A549 (cell line): ENCODE measurements around the gene CERS3. TPM values are rescaled to one million over a fixed set of nuclear protein-coding genes. Genes with fewer than 3 reads are reported as not detected.

Experiments
- ATAC-seq, 2 experiments: fragments of 200-7000 bp in 1 of 2; fragments of >200 bp in 1 of 2; cut with Nextera tagmentation in 1 of 2; cut with Tn5 transposase in 1 of 2; 3 replicates each; pipeline versions ENCODE4 v1.8.0 to v1.9.1; 2018 to 2020; ENCODE audit warnings: mild to moderate bottlenecking in 1 of 2, moderate library complexity in 1 of 2
- CTCF ChIA-PET: fragments of 300-600 bp; sonication (Branson Sonifier 250); formaldehyde crosslinking; extraction: SDS; loops from one replicate; lab custom pipeline; 2021; ENCODE audit warnings: antibody characterized with exemption, inconsistent platforms; lab: Yijun Ruan, JAX
- POLR2A ChIA-PET: fragments of 350-600 bp; formaldehyde crosslinking; extraction: SDS; loops from one replicate; lab custom pipeline; 2021; ENCODE audit warnings: antibody characterized with exemption, inconsistent platforms; lab: Yijun Ruan, JAX
- DNase-seq, 2 experiments: peaks; one replicate each; pipeline versions ENCODE4 v3.0.0 to v3.0.0-alpha.2; 2011 to 2016; ENCODE audit warnings: low read depth in 1 of 2, low spot score in 1 of 2
- FAIRE-seq: peaks from 2 replicates; lab custom pipeline; 2011; peaks lifted over from hg19 to GRCh38; lab: Jason Lieb, UNC
- H3K27ac ChIP-seq, 2 experiments: fragments of >200 bp; sonication (Bioruptor Twin); formaldehyde crosslinking; 3 replicates each; pipeline ENCODE4 v1.5.1; 2016 to 2017
- H3K4me1 ChIP-seq: fragments of >200 bp; sonication (Bioruptor Twin); formaldehyde crosslinking; 3 replicates; pipeline ENCODE4 v1.6.1; 2016
- H3K4me2 ChIP-seq: fragments of >200 bp; sonication (Bioruptor Twin); formaldehyde crosslinking; 3 replicates; pipeline ENCODE4 v1.6.1; 2016
- H3K4me3 ChIP-seq: fragments of >200 bp; sonication (Bioruptor Twin); formaldehyde crosslinking; 3 replicates; pipeline ENCODE4 v1.5.1; 2016
- H3K9me3 ChIP-seq: fragments of >200 bp; sonication (Bioruptor Twin); formaldehyde crosslinking; 3 replicates; pipeline ENCODE4 v1.6.1; 2016
- ATOH8 ChIP-seq: fragments of 250-450 bp; sonication (Bioruptor Pico); IDR thresholded peaks from 2 replicates; pipeline ENCODE4 v1.5.0; 2020; ENCODE audit warnings: low read depth, mild to moderate bottlenecking, moderate library complexity
- BHLHE40 ChIP-seq: IDR thresholded peaks from 2 replicates; pipeline ENCODE4 v1.6.1; 2012; ENCODE audit warnings: low read depth, low read length, inconsistent platforms
- CBX8 ChIP-seq: fragments of 200-600 bp; sonication (generic); IDR thresholded peaks from 2 replicates; pipeline ENCODE4 v1.6.1; 2016
- E2F6 ChIP-seq: IDR thresholded peaks from 2 replicates; pipeline ENCODE4 v1.6.1; 2012; ENCODE audit warnings: low read depth, borderline replicate concordance
- EHF ChIP-seq: fragments of 250-450 bp; sonication (Bioruptor Pico); IDR thresholded peaks from 2 replicates; pipeline ENCODE4 v1.5.0; 2020; ENCODE audit warnings: mild to moderate bottlenecking
- EHMT2 ChIP-seq: fragments of 200-600 bp; sonication (generic); IDR thresholded peaks from 2 replicates; pipeline ENCODE4 v1.6.1; 2016; ENCODE audit warnings: antibody characterized with exemption, low read depth, mild to moderate bottlenecking, moderate library complexity
- ELK1 ChIP-seq: fragments of 150-350 bp; IDR thresholded peaks from 2 replicates; pipeline ENCODE4 v1.6.1; 2014; ENCODE audit warnings: low read depth, mild to moderate bottlenecking, low read length
- FOSL2 ChIP-seq, 2 experiments: fragments of 450-650 bp in 1 of 2; fragments of >200 bp in 1 of 2; sonication (Bioruptor Twin) in 1 of 2; formaldehyde crosslinking; IDR thresholded peaks; 2 replicates each; pipeline versions ENCODE4 v1.5.0 to v1.6.1; 2016 to 2020; ENCODE audit warnings: mild to moderate bottlenecking in 1 of 2, moderate library complexity in 1 of 2
- FOXS1 ChIP-seq: fragments of 250-450 bp; sonication (Bioruptor Pico); IDR thresholded peaks from 2 replicates; pipeline ENCODE4 v1.5.0; 2020; ENCODE audit warnings: mild to moderate bottlenecking, moderate library complexity
- GATA3 ChIP-seq: IDR thresholded peaks from 2 replicates; pipeline ENCODE4 v1.6.1; 2012; ENCODE audit warnings: borderline replicate concordance
- HEYL ChIP-seq: fragments of 250-450 bp; sonication (Bioruptor Pico); IDR thresholded peaks from 2 replicates; pipeline ENCODE4 v1.8.0; 2021; ENCODE audit warnings: mild to moderate bottlenecking, moderate library complexity
- HOXA7 ChIP-seq: fragments of 250-450 bp; sonication (Bioruptor Pico); IDR thresholded peaks from 2 replicates; pipeline ENCODE4 v1.5.0; 2020; ENCODE audit warnings: mild to moderate bottlenecking, moderate library complexity
- HOXB13 ChIP-seq: fragments of 250-450 bp; sonication (Bioruptor Pico); IDR thresholded peaks from 2 replicates; pipeline ENCODE4 v1.5.0; 2020; ENCODE audit warnings: low read depth, mild to moderate bottlenecking, moderate library complexity
- JUNB ChIP-seq: fragments of >200 bp; sonication (Bioruptor Twin); formaldehyde crosslinking; IDR thresholded peaks from 2 replicates; pipeline ENCODE4 v1.6.1; 2016
- KDM5A ChIP-seq: fragments of 200-600 bp; sonication (generic); IDR thresholded peaks from 2 replicates; pipeline ENCODE4 v1.6.1; 2016; ENCODE audit warnings: antibody characterized with exemption, mild to moderate bottlenecking
- NFE2L2 ChIP-seq: fragments of 150-350 bp; conservative IDR thresholded peaks from 2 replicates; pipeline ENCODE4 v1.6.1; 2014; ENCODE audit warnings: low read length
- NPAS2 ChIP-seq: fragments of 250-450 bp; sonication (Bioruptor Pico); IDR thresholded peaks from 2 replicates; pipeline ENCODE4 v1.8.0; 2022; ENCODE audit warnings: mild to moderate bottlenecking, moderate library complexity, borderline replicate concordance
- NR3C1 ChIP-seq: fragments of >200 bp; sonication (Bioruptor Twin); formaldehyde crosslinking; IDR thresholded peaks from 3 replicates; pipeline ENCODE4 v1.6.1; 2017
- PHF8 ChIP-seq: fragments of 200-600 bp; sonication (generic); IDR thresholded peaks from 2 replicates; pipeline ENCODE4 v1.6.1; 2016; ENCODE audit warnings: low read depth, mild to moderate bottlenecking, antibody characterized with exemption, moderate library complexity, borderline replicate concordance
- RFX5 ChIP-seq: fragments of 450-650 bp; IDR thresholded peaks from 2 replicates; pipeline ENCODE4 v1.7.1; 2014; ENCODE audit warnings: antibody characterized with exemption, mild to moderate bottlenecking, moderate library complexity
- TFCP2L1 ChIP-seq: fragments of 250-450 bp; sonication (Bioruptor Pico); IDR thresholded peaks from 2 replicates; pipeline ENCODE4 v1.5.0; 2021; ENCODE audit warnings: mild to moderate bottlenecking
- TP53 ChIP-seq: fragments of 250-450 bp; sonication (Bioruptor Pico); IDR thresholded peaks from 2 replicates; pipeline ENCODE4 v1.5.0; 2021; ENCODE audit warnings: mild to moderate bottlenecking, moderate library complexity
- USF2 ChIP-seq: fragments of 450-650 bp; IDR thresholded peaks from 2 replicates; pipeline ENCODE4 v1.6.1; 2014; ENCODE audit warnings: antibody characterized with exemption
- ZFP36 ChIP-seq: fragments of 450-650 bp; IDR thresholded peaks from 2 replicates; pipeline ENCODE4 v1.6.1; 2014; ENCODE audit warnings: borderline replicate concordance; ENCODE audit not compliant: partially characterized antibody
- ZNF302 ChIP-seq: fragments of 250-450 bp; sonication (Bioruptor Pico); IDR thresholded peaks from 2 replicates; pipeline ENCODE4 v1.9.0; 2021; ENCODE audit warnings: inconsistent platforms, mild to moderate bottlenecking, moderate library complexity
- WGBS: methylation state at CpG from one replicate; pipeline ENCODE4 v1.1.6; 2017; ENCODE audit errors: missing lambda C conversion rate; 5-methylcytosine and 5-hydroxymethylcytosine counted together
- polyA plus RNA-seq, 4 experiments: library from polyadenylated mRNA; depleted of rRNA in 3 of 4; stranded (reverse); fragments of >200 nt; fragmentation: RNase III in 1 of 4; extraction: RNeasy Plus Mini Kit Qiagen cat#74134 plus additional on column Dnase treatment in 1 of 4; gene quantifications; 2 replicates in 3 of 4; 3 replicates in 1 of 4; pipeline ENCODE4 v1.2.3, GENCODE V29; 2011 to 2017

Gene CERS3
- polyA plus RNA-seq, 2 of the 4 experiments (the other 2 are of a cell fraction) = not detected

- ATAC-seq = no peak
- H3K9me3 ChIP-seq = peaks cover 4% of the 10 kb centered on the region; the same call in 2 of the 3 replicates
- no peaks in the 10 kb centered on the region for H3K4me1 ChIP-seq
- 0% methylated on average over 1 of the region's 1 CpG for WGBS
- POLR2A ChIA-PET = no interaction called here
- FAIRE-seq = no peak
- CTCF ChIA-PET = no interaction called here
- TF ChIP-seq JUNB (no peak), FOXS1 (CRISPR knock-in tag) (no peak), NFE2L2 (no peak), ATOH8 (CRISPR knock-in tag) (no peak), CBX8 (no peak), NPAS2 (CRISPR knock-in tag) (no peak), NR3C1 (no peak), ZNF302 (CRISPR knock-in tag) (no peak), TP53 (CRISPR knock-in tag) (no peak), BHLHE40 (no peak), ZFP36 (no peak), HOXA7 (CRISPR knock-in tag) (no peak), KDM5A (no peak), HOXB13 (CRISPR knock-in tag) (no peak)
- H3K4me3 ChIP-seq = no peak overlapping the region
- no peak for DNase-seq
- H3K27ac ChIP-seq = no peak overlapping the region
- no peak overlapping the region for H3K4me2 ChIP-seq
These were observed 5.1 kb upstream of the CERS3 start for GRCh38 chr15:100533886-100534285.

GRCh38 chr15:100531823-100532327 lies 3.1 kb upstream of the CERS3 start:
- WGBS = 14% methylated on average over 11 of the region's 11 CpGs
- Histone ChIP-seq H3K27ac (no peak overlapping the region), H3K4me2 (no peak overlapping the region), H3K9me3 (peaks cover 4% of the 10 kb centered on the region; the same call in 2 of the 3 replicates), H3K4me1 (no peaks in the 10 kb centered on the region), H3K4me3 (no peak overlapping the region)
- DNase-seq (no peak), FAIRE-seq (peak; percentile 7), ATAC-seq (no peak)
- CTCF ChIA-PET = interaction anchor here (0.9 kb wide), 1 partner anchor 41 kb away, joined by 4 read pairs; no protein-coding TSS in a partner anchor
- POLR2A ChIA-PET = no interaction called here
- TF ChIP-seq NR3C1 (no peak), E2F6 (no peak), FOSL2 (IDR thresholded peaks at IDR 0.05) (no peak), FOSL2 (CRISPR knock-in tag; IDR thresholded peaks at IDR 0.05) (no peak), EHF (CRISPR knock-in tag) (no peak), GATA3 (no peak), KDM5A (no peak), HOXA7 (CRISPR knock-in tag) (no peak), USF2 (no peak), ELK1 (no peak), EHMT2 (no peak), ATOH8 (CRISPR knock-in tag) (no peak), HEYL (CRISPR knock-in tag) (no peak), PHF8 (no peak), TFCP2L1 (CRISPR knock-in tag) (no peak), RFX5 (no peak)
